NCI-H1436 (cell line): Measurements from ENCODE around the gene KLHL40.

Source experiments
- DNase-seq: peaks from one replicate; lab custom pipeline; 2025; lab: John Stamatoyannopoulos, UW

The KLHL40 gene

DNA sequence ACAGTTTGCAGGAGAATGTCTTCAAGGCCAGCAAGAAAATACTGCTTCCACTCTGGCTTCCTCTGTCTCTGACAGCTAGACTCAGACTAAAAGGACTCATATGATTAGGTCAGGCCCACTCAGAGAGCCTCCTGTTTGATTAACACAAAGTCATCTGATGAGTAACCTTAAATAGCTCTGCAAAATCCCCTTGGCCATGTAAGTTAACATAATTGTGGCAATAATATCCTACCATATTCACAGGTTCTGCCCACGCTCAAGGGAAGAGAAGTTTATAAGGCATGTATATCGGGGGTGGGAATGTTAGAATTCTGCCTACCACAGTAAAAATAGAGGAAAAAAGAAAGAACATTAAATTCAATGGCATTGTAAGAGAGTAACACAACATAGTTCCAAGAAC lies 37.9 kb downstream of the KLHL40 start:
- no peak for DNase-seq

- DNase-seq: no peak
Observed at GRCh38 chr3:42725454-42725853, 40.1 kb downstream of the KLHL40 start.

GRCh38 chr3:42728056-42728455 lies 42.7 kb downstream of the KLHL40 start:
- DNase-seq: no peak

GRCh38 chr3:42728668-42729364 lies 43.5 kb downstream of the KLHL40 start:
- no peak for DNase-seq

GRCh38 chr3:42729404-42730145 lies 44.2 kb downstream of the KLHL40 start:
- DNase-seq: no peak

DNA sequence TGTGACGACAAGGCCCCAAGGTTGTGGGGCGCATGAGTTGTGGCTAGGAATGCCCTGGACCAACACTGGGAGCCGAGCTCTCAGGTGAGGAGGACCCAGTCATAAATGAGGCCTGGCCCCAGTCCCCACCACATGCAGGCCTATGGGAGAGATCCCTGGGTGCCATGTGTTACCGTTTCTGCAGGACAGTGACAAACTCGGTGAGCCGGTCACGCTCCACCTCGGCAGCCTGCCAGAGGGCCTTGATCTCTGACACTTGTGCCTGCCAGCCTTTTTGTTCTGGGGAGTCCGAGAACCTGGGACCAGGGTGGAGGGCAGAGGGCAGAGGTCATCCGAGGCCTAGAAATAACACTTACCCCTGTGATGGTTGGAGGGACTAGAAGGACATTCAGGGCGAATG lies 45.0 kb downstream of the KLHL40 start:
- DNase-seq: no peak

DNA sequence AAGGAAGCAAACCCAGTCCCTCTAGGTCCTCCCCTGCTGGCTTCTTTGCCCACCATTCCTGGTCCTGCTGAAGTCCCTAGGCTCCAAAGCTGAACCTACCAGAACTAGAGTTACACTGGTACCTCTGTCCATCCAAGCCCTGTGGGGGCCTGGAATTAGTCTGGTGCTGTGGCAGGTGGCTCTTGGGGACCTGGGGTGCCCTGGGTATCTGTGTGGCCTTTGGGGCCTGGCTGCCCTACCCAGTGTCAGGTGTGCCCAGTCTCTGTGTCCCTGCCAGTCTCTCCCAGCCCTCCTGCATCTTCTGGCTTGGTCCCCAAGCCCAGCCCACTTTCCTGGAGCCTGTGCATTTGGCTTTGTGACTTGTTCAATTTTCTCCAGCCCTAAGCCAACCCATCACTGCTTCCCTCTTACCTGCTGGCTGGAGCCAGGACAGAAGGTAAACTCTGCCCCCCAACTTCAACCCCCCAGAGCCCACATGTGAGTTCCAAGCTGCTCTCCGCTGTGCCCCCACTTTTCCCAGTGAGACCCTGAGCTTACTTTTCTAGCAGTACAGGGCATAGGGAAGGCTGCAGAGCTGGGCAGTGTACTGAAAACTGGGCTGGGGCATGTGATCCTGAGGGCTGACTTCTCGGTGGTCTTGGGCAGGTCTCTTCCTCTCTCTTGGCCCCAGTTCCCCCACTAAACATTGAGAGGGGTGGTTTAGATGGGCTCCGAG lies 45.5 kb downstream of the KLHL40 start:
- DNase-seq: no peak

DNA sequence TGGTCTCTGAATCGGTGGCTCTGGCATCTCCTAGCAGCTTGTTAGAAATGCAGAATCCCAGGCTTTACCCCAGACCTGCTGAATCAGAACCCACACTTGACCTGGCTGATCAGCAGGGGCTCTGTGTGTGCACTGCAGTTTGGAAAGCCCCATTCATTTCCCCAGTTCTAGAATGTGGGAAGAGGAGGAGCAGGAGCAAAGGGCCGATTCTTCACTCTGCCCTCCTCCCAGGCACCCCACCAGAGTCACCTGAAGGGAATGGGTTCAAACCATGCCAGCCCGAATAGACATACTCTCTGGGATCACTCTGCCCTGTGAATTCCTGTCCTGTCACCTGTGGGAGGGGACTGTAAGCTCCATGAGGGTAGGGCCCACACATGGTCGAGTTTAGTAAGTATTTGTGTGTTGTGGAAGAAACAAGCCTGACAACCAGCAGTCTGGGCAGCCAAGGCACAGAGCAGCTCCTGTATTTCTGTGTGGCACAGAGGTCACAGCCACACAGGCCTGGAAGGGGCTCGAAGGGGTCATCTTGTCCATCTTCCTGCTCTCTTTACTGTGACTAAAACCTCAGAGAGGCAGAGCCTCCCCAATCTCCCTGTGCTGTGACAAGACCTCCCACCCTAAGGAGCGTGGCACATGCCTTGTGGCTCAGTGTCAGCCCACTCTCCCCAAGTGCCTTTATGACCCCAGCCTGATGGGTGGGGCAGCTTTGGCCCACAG lies 46.3 kb downstream of the KLHL40 start:
- DNase-seq: no peak

DNA sequence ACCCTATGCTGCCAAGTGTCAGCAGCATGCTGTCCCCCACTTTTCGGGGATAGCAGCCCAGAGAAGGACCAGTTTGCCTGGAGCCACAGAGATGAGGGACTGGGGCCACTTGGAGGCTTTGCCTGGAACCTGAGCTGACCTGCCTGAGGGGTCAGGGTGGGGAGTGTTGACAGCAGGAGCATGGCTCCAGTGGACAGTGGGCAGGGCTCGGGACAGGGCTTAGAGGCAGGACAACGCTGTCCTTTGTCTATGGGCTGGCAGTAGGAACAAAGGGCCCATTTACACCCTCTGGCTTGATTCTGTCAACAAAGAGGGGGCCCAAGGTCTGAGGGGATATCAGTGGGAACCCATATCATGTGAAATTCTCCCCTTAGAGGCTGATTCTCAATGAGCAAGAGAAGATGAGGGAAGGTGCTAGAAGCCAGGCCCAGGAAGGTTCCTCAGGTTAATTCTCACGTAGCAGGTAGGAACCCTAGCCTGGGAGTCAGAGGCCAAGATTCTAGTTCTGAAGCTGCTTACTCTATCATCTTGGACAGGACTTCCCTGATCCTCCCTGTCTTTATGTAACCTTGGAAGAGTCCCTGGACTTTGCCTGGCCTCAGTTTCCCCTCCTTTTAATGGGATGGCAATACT lies 47.0 kb downstream of the KLHL40 start:
- no peak for DNase-seq

- no peak for DNase-seq
Observed at GRCh38 chr3:42732829-42733459, 47.6 kb downstream of the KLHL40 start.

DNA sequence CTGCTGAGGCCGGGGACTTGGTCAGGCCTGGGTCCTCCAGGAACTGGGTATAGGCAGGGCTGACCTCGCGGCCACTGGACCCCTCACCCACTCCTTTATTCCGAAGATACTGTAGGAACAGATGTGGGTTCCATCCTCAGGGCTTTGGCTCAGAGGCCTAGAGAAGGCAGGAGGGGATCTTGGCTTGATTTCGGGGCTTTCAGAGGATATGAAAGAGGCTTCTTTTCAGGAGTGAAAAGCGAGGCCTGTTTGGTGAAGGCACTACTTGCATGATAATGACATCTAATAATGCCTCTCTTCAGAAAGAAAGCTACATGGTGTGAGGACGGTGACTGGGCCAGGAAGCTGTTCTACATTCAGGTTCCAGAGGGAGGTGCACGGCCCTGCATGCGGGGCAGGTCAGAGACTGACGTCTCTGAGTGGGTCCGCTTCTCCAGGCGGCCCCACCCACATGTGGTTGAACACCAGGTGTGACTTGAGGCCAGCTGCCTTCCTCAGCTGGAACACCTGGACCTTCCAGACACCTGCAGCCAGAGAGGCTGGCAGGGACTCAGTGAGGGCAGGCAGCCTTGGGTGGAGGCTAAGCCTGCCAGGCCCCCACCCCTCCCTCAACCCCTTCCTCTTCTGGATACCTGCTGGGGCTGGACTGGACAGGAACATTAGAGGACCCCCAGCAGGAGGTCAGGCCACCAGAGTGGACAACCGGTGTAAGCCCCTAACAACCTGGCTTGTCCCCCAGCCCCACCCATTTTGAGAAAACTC lies 48.3 kb downstream of the KLHL40 start:
- no peak for DNase-seq

DNA sequence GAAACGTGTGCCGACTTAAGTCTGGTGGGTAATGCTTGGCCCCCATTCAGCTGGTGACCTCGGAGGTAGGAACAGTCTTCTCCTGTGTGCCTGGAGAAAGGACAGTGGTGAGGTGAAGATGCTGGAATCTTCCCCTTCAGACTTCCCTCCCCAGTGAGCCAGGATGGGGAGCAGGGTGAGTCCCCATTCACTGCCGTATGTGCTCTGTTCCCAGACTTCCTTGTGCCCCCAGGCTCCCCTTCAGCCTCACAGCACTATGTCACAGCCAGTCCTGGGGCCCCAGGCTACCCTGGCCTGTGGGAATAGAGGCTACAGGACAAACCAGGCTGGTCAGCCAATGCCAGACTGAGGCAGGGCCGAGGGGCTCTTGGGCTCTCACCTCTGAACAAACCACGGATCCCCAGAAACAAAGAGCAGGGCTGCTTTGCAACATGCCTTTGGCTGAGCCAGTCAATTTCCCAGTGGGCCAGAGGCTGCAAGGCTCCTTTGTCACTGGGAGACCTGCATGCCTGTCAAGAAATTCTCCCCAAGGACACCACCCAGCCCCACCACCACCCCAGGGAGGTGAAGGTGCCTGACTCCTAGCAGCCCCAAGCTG lies 49.0 kb downstream of the KLHL40 start:
- no peak for DNase-seq

DNA sequence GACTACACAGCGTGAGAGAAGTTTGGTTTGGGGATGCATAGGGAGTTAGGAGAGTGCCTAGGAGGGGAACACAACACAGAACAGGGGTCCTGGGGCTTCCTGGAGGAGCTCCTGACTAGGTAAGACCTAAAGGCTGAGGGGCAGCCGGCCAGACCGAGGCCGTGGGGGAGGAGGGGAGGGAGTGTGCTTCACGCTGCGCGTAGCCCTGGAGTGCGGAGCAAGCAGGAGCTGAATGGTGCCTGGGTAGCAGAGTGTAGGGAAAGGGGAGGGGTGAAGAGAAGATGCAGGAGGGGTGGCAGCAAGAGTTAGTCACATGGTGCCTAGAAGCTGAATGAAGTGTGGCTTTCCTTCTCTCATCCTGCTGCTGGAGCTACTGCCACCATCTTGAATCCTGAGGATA lies 49.7 kb downstream of the KLHL40 start:
- DNase-seq: no peak

GRCh38 chr3:42735615-42736014 lies 50.3 kb downstream of the KLHL40 start:
- DNase-seq: no peak

GRCh38 chr3:42736081-42736480 lies 50.7 kb downstream of the KLHL40 start:
- DNase-seq: no peak

GRCh38 chr3:42736531-42736930 lies 51.2 kb downstream of the KLHL40 start:
- no peak for DNase-seq

DNA sequence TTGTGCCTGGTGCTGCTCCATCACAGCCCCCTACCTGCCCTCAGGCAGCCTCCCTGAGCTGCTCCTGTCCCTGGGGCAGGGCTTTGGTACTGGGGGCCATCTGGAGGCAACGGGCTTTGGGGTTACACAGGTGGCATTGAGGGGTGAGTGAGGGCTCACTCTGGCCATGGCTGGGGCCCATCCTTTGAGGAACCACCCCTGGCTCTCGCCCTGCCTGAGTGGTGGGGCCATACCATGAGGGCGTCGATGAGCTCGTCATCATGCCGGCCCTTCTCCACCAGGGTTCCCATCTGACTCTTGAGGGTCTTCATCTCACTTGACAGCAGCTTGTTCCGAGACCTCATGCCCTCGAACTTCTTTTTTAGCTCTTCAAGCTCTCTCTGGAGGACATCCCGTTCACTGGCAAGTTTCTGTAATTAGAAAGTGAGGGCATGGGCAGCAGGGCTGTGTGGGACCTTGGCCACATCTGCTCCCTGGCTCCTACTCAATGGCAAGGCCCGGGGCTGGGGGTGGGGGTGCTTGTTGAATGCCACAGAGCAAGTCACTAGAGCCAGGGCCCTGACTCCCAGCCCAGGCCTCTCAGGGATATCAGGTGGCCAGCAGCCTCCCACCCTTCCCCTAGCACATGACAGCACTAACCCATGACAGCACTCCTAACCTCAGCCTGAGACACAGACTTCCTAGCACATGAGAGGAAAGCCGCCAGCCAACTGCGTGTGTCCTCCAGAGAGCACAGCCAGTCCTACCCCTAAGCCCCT lies 54.2 kb downstream of the KLHL40 start:
- no peak for DNase-seq

DNA sequence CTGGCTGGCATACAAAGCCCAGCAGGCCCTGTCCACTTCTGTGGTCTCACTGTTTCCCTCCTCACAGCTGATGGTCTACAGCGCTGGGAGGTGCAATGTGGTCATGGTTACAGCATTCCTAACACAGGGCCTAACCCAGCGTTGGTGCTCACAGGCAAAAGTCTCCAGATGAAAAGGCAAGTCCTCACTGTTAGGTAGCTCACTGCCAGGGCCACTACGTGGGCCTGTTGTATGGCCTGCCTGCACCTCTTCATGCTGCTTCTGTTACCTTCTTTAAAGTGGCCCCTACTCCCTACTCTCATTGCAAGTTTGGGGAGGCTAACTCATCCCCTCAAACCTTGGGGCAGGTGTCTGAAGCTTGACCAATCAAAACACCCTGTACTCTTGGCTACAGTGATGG lies 56.5 kb downstream of the KLHL40 start:
- no peak for DNase-seq
